CD14-positive monocyte (primary cell): Measurements from ENCODE around the gene PAOX. TPM values are rescaled to one million over a fixed set of nuclear protein-coding genes. Genes with fewer than 3 reads are reported as not detected.

Source experiments
- DNase-seq, 3 donors: peaks; one replicate each; pipeline ENCODE4 v3.0.0-alpha.2; 2011 to 2022
- H2AFZ ChIP-seq: 2 replicates; pipeline ENCODE4 v1.6.0; 2012; ENCODE audit warnings: mild to moderate bottlenecking, low read depth, low read length, inconsistent platforms; ENCODE audit not compliant: insufficient read depth, poor library complexity, severe bottlenecking
- H3K27ac ChIP-seq, 2 donors: 1 replicate in 1 of 2; 2 replicates in 1 of 2; pipeline ENCODE4 v1.5.1; 2012 to 2013; ENCODE audit warnings: low read length in 2 of 2, control low read depth in 1 of 2, inconsistent platforms in 1 of 2, low read depth in 1 of 2, mild to moderate bottlenecking in 1 of 2
- H3K27me3 ChIP-seq, 2 donors: one replicate each; pipeline versions ENCODE4 v1.6.0 to v1.6.1; 2011 to 2013; ENCODE audit warnings: low read length in 2 of 2; ENCODE audit not compliant: control insufficient read depth in 2 of 2, insufficient read depth in 2 of 2
- H3K36me3 ChIP-seq, 2 donors: replicated peaks in 1 of 2; 1 replicate in 1 of 2; 2 replicates in 1 of 2; pipeline versions ENCODE4 v1.5.1 to v1.6.1; 2012 to 2013; ENCODE audit warnings: low read length in 2 of 2, control low read depth in 1 of 2, inconsistent platforms in 1 of 2, mild to moderate bottlenecking in 1 of 2; ENCODE audit not compliant: insufficient read depth in 2 of 2, control insufficient read depth in 1 of 2
- H3K4me1 ChIP-seq, 2 donors: 1 replicate in 1 of 2; 2 replicates in 1 of 2; pipeline versions ENCODE4 v1.5.1 to v1.6.1; 2012 to 2013; ENCODE audit warnings: low read length in 2 of 2, control low read depth in 1 of 2, inconsistent platforms in 1 of 2, mild to moderate bottlenecking in 1 of 2, moderate library complexity in 1 of 2; ENCODE audit not compliant: insufficient read depth in 2 of 2, control insufficient read depth in 1 of 2
- H3K4me2 ChIP-seq: replicated peaks from 2 replicates; pipeline ENCODE3; 2012; ENCODE audit warnings: low read length, moderate library complexity, mild to moderate bottlenecking; ENCODE audit not compliant: poor library complexity, severe bottlenecking; ENCODE audit errors: extremely low read depth
- H3K4me3 ChIP-seq, 3 experiments: fragments of 200-600 bp in 1 of 3; sonication (generic) in 1 of 3; replicated peaks in 1 of 3; 1 replicate in 2 of 3; 2 replicates in 1 of 3; pipeline ENCODE4 v1.5.1; 2011 to 2013; ENCODE audit warnings: low read length in 3 of 3, mild to moderate bottlenecking in 3 of 3, control low read depth in 2 of 3, low read depth in 2 of 3, inconsistent platforms in 1 of 3, moderate library complexity in 1 of 3
- H3K79me2 ChIP-seq: 2 replicates; pipeline ENCODE4 v1.6.0; 2012; ENCODE audit warnings: mild to moderate bottlenecking, control low read depth, inconsistent platforms, low read length, moderate library complexity; ENCODE audit not compliant: insufficient read depth
- H3K9ac ChIP-seq: 2 replicates; pipeline ENCODE4 v1.6.0; 2017; ENCODE audit warnings: low read length, mild to moderate bottlenecking; ENCODE audit not compliant: insufficient read depth, poor library complexity, severe bottlenecking
- H3K9me3 ChIP-seq, 2 donors: replicated peaks in 1 of 2; 1 replicate in 1 of 2; 2 replicates in 1 of 2; pipeline versions ENCODE4 v1.5.1 to v1.6.1; 2012 to 2013; ENCODE audit warnings: low read length in 2 of 2, control low read depth in 1 of 2; ENCODE audit not compliant: control insufficient read depth in 1 of 2, insufficient read depth in 1 of 2
- H4K20me1 ChIP-seq: 2 replicates; pipeline ENCODE4 v1.6.0; 2012; ENCODE audit warnings: mild to moderate bottlenecking, low read length, control low read depth, moderate library complexity; ENCODE audit not compliant: insufficient read depth
- H3K27ac Mint-ChIP-seq, 7 donors: one replicate each; pipeline ENCODE4 v1.8.0; 2020; ENCODE audit warnings: mild to moderate bottlenecking in 7 of 7, mixed read lengths in 7 of 7, moderate library complexity in 6 of 7, inconsistent platforms in 2 of 7
- H3K27me3 Mint-ChIP-seq, 3 donors: one replicate each; pipeline ENCODE4 v1.8.0; 2021 to 2022; ENCODE audit warnings: low read depth in 3 of 3, mild to moderate bottlenecking in 3 of 3, mixed read lengths in 3 of 3, moderate library complexity in 3 of 3, inconsistent platforms in 1 of 3
- H3K36me3 Mint-ChIP-seq, 2 donors: one replicate each; pipeline ENCODE4 v1.8.0; 2020; ENCODE audit warnings: mixed read lengths in 2 of 2, inconsistent platforms in 1 of 2, mild to moderate bottlenecking in 1 of 2
- H3K4me1 Mint-ChIP-seq: one replicate; pipeline ENCODE4 v1.8.0; 2020; ENCODE audit warnings: mild to moderate bottlenecking, mixed read lengths
- H3K4me3 Mint-ChIP-seq, 2 donors: one replicate each; pipeline ENCODE4 v1.8.0; 2020; ENCODE audit warnings: mild to moderate bottlenecking in 2 of 2, mixed read lengths in 2 of 2, moderate library complexity in 1 of 2
- H3K9me3 Mint-ChIP-seq, 7 donors: one replicate each; pipeline ENCODE4 v1.8.0; 2020 to 2022; ENCODE audit warnings: mixed read lengths in 7 of 7, mild to moderate bottlenecking in 6 of 7, moderate library complexity in 6 of 7, inconsistent platforms in 2 of 7
- CTCF ChIP-seq: fragments of 200-600 bp; IDR thresholded peaks from one replicate; pipeline ENCODE4 v1.8.0; 2022; ENCODE audit warnings: antibody characterized with exemption, mild to moderate bottlenecking
- WGBS: methylation state at CpG from one replicate; pipeline ENCODE4 v1.1.5; 2013; ENCODE audit warnings: missing lambda C conversion rate; ENCODE audit not compliant: insufficient coverage; 5-methylcytosine and 5-hydroxymethylcytosine counted together
- intact Hi-C, 2 donors: fragments of 100-400 bp; cut with micrococcal nuclease; formaldehyde crosslinking; loops; one replicate each; pipeline versions ENCODE4 v1.15.0 to v1.15.1; 2023
- polyA plus RNA-seq, 3 donors: library from polyadenylated mRNA; depleted of rRNA in 1 of 3; unstranded in 2 of 3; stranded (reverse) in 1 of 3; fragments of 300-500 nt in 2 of 3; fragments of >200 nt in 1 of 3; fragmentation: Illumina TruSeq in 2 of 3; gene quantifications; 1 replicate in 2 of 3; 2 replicates in 1 of 3; pipeline ENCODE4 v1.2.3, GENCODE V29; 2012 to 2021

Gene PAOX
- polyA plus RNA-seq, 3 donors = 3.9 to 9.5 (median 9.3) TPM

- Mint-ChIP-seq H3K4me3 (no peak overlapping the region), H3K9me3 (peaks cover 0 to 3% (median 1%) of the 10 kb centered on the region in 7 donors), H3K36me3 (peaks cover 77 to 92% of the 10 kb centered on the region in 2 donors), H3K27ac (peak overlapping the region in 1 of 7 donors; percentile 62), H3K4me1 (peaks cover 1% of the 10 kb centered on the region), H3K27me3 (no peaks in the 10 kb centered on the region)
- H3K4me3 ChIP-seq = no peak overlapping the region
- no peak overlapping the region for H3K27ac ChIP-seq
- H4K20me1 ChIP-seq = no peaks in the 10 kb centered on the region
- no peak overlapping the region for H3K9ac ChIP-seq
- intact Hi-C loops = no loop called here
- H3K9me3 ChIP-seq = no peaks in the 10 kb centered on the region
- H3K27me3 ChIP-seq = no peaks in the 10 kb centered on the region
- 89% methylated on average over 13 of the region's 16 CpGs for WGBS
- H2AFZ ChIP-seq = no peak overlapping the region
- H3K79me2 ChIP-seq = peaks cover 6% of the 10 kb centered on the region
- H3K4me2 ChIP-seq = no peak overlapping the region
- peaks cover 38 to 95% of the 10 kb centered on the region in 2 donors for H3K36me3 ChIP-seq
- DNase-seq = no peak
- no peaks in the 10 kb centered on the region for H3K4me1 ChIP-seq
- no peak for TF ChIP-seq CTCF
Observed at GRCh38 chr10:133403359-133403758, 24.3 kb downstream of the PAOX start.

- Histone ChIP-seq H3K79me2 (peaks cover 3% of the 10 kb centered on the region), H2AFZ (no peak overlapping the region), H3K4me1 (no peaks in the 10 kb centered on the region), H3K4me2 (no peak overlapping the region), H3K4me3 (no peak overlapping the region), H3K9ac (no peak overlapping the region), H4K20me1 (no peaks in the 10 kb centered on the region), H3K27ac (no peak overlapping the region), H3K36me3 (peaks cover 35 to 95% of the 10 kb centered on the region in 2 donors), H3K27me3 (no peaks in the 10 kb centered on the region), H3K9me3 (no peaks in the 10 kb centered on the region)
- Mint-ChIP-seq H3K36me3 (peaks cover 76 to 92% of the 10 kb centered on the region in 2 donors), H3K27me3 (no peaks in the 10 kb centered on the region), H3K4me1 (peaks cover 1% of the 10 kb centered on the region), H3K9me3 (peaks cover 0 to 6% (median 3%) of the 10 kb centered on the region in 7 donors), H3K4me3 (no peak overlapping the region), H3K27ac (no peak overlapping the region)
- no peak for TF ChIP-seq CTCF
- intact Hi-C loops = no loop called here
- 96% methylated on average over 4 of the region's 5 CpGs for WGBS
- no peak for DNase-seq
Observed at GRCh38 chr10:133403784-133404183, 24.7 kb downstream of the PAOX start.
